Mesenchymal stem cell (in vitro differentiated cells and primary cell): ENCODE measurements around the gene MRC2.
A peak's percentile ranks its signal among the peaks of the same experiment; 100 is the strongest.

Experiments
- DNase-seq: peaks from one replicate; pipeline ENCODE4 v3.0.0-alpha.2; 2013
- H2AFZ ChIP-seq: one replicate; pipeline ENCODE4 v1.6.1; 2013; ENCODE audit warnings: low read depth, mild to moderate bottlenecking, control low read depth, inconsistent platforms, low read length, moderate library complexity
- H2AK5ac ChIP-seq: 2 replicates; pipeline ENCODE4 v1.6.1; 2013; ENCODE audit warnings: low read length, moderate library complexity, mild to moderate bottlenecking, inconsistent platforms; ENCODE audit not compliant: severe bottlenecking
- H2BK120ac ChIP-seq: one replicate; pipeline ENCODE4 v1.6.1; 2013; ENCODE audit warnings: low read depth, mild to moderate bottlenecking, inconsistent platforms, low read length, moderate library complexity
- H2BK12ac ChIP-seq, 2 experiments: one replicate each; pipeline ENCODE4 v1.6.1; 2013; ENCODE audit warnings: inconsistent platforms in 2 of 2, low read length in 2 of 2, mild to moderate bottlenecking in 2 of 2, moderate library complexity in 2 of 2, control low read depth in 1 of 2
- H2BK15ac ChIP-seq: one replicate; pipeline ENCODE4 v1.6.1; 2013; ENCODE audit warnings: mild to moderate bottlenecking, low read depth, inconsistent platforms; ENCODE audit not compliant: poor library complexity, severe bottlenecking
- H2BK5ac ChIP-seq: 2 replicates; pipeline ENCODE4 v1.6.1; 2013; ENCODE audit warnings: low read depth, mild to moderate bottlenecking, low read length, control low read depth, inconsistent platforms; ENCODE audit not compliant: poor library complexity, severe bottlenecking
- H3K14ac ChIP-seq, 2 experiments: one replicate each; pipeline ENCODE4 v1.6.1; 2013; ENCODE audit warnings: inconsistent platforms in 2 of 2, low read length in 2 of 2, control low read depth in 1 of 2, mild to moderate bottlenecking in 1 of 2, moderate library complexity in 1 of 2
- H3K18ac ChIP-seq, 2 experiments: one replicate each; pipeline ENCODE4 v1.6.1; 2013; ENCODE audit warnings: inconsistent platforms in 2 of 2, low read length in 2 of 2, control low read depth in 1 of 2, low read depth in 1 of 2, mild to moderate bottlenecking in 1 of 2
- H3K23ac ChIP-seq, 2 experiments: one replicate each; pipeline ENCODE4 v1.6.1; 2013; ENCODE audit warnings: inconsistent platforms in 2 of 2, low read length in 2 of 2, mild to moderate bottlenecking in 2 of 2, moderate library complexity in 2 of 2, control low read depth in 1 of 2
- H3K27ac ChIP-seq: 2 replicates; pipeline ENCODE4 v1.5.1; 2013; ENCODE audit warnings: mild to moderate bottlenecking, moderate library complexity, low read length, control low read depth, inconsistent platforms; ENCODE audit not compliant: poor library complexity, severe bottlenecking
- H3K27me3 ChIP-seq, 2 experiments: 2 replicates each; pipeline versions ENCODE4 v1.6.1 to v1.7.0; 2013; ENCODE audit warnings: low read length in 2 of 2, mild to moderate bottlenecking in 2 of 2, moderate library complexity in 2 of 2, control low read depth in 1 of 2, inconsistent platforms in 1 of 2; ENCODE audit not compliant: control insufficient read depth in 1 of 2, insufficient read depth in 1 of 2
- H3K36me3 ChIP-seq, 2 experiments: 2 replicates each; pipeline versions ENCODE4 v1.6.1 to v1.7.0; 2013; ENCODE audit warnings: low read length in 2 of 2, control low read depth in 1 of 2, inconsistent platforms in 1 of 2, low read depth in 1 of 2, mild to moderate bottlenecking in 1 of 2; ENCODE audit not compliant: insufficient read depth in 2 of 2, control insufficient read depth in 1 of 2
- H3K4ac ChIP-seq, 2 experiments: one replicate each; pipeline ENCODE4 v1.6.1; 2013; ENCODE audit warnings: inconsistent platforms in 2 of 2, low read length in 2 of 2, mild to moderate bottlenecking in 2 of 2, moderate library complexity in 2 of 2, control low read depth in 1 of 2, low read depth in 1 of 2
- H3K4me1 ChIP-seq: 2 replicates; pipeline ENCODE4 v1.6.1; 2013; ENCODE audit warnings: low read depth, low read length, control low read depth; ENCODE audit not compliant: control insufficient read depth, insufficient read depth
- H3K4me2 ChIP-seq: 2 replicates; pipeline ENCODE4 v1.6.1; 2013; ENCODE audit warnings: low read length, mild to moderate bottlenecking, inconsistent platforms; ENCODE audit not compliant: poor library complexity, severe bottlenecking
- H3K4me3 ChIP-seq, 2 experiments: 2 replicates each; pipeline versions ENCODE4 v1.5.1 to v1.7.0; 2013; ENCODE audit warnings: low read length in 2 of 2, mild to moderate bottlenecking in 2 of 2, control low read depth in 1 of 2, low read depth in 1 of 2; ENCODE audit not compliant: insufficient read depth in 1 of 2
- H3K79me1 ChIP-seq: replicated peaks from 2 replicates; pipeline ENCODE4 v1.6.1; 2013; ENCODE audit warnings: mild to moderate bottlenecking, control low read depth, low read length, inconsistent platforms; ENCODE audit not compliant: poor library complexity, severe bottlenecking
- H3K9ac ChIP-seq: 2 replicates; pipeline ENCODE4 v1.7.0; 2013; ENCODE audit warnings: mild to moderate bottlenecking, low read length, moderate library complexity
- H3K9me3 ChIP-seq: 2 replicates; pipeline ENCODE4 v1.7.0; 2013; ENCODE audit warnings: mild to moderate bottlenecking, low read length; ENCODE audit not compliant: control insufficient read depth
- H4K8ac ChIP-seq: one replicate; pipeline ENCODE4 v1.6.1; 2013; ENCODE audit warnings: inconsistent platforms, mild to moderate bottlenecking, low read length, moderate library complexity
- H4K91ac ChIP-seq: one replicate; pipeline ENCODE4 v1.6.1; 2013; ENCODE audit warnings: mild to moderate bottlenecking, low read length, inconsistent platforms
- WGBS: methylation state at CpG from one replicate; pipeline ENCODE4 v1.1.7; 2013; ENCODE audit warnings: mixed read lengths; 5-methylcytosine and 5-hydroxymethylcytosine counted together

MRC2 gene

GRCh38 chr17:62687997-62688396 lies 60.5 kb downstream of the MRC2 start:
- H3K4me2 ChIP-seq: no peak overlapping the region
- H2BK12ac ChIP-seq: no peak overlapping the region
- H2BK5ac ChIP-seq: no peak overlapping the region
- H4K91ac ChIP-seq: no peak overlapping the region
- H3K9ac ChIP-seq: no peak overlapping the region
- H3K4me3 ChIP-seq: peak overlapping the region in 1 of 2 experiments; percentile 0
- no peak overlapping the region for H2BK15ac ChIP-seq
- 97% methylated on average over 3 of the region's 4 CpGs for WGBS
- H2AK5ac ChIP-seq: no peak overlapping the region
- H3K79me1 ChIP-seq: peaks cover 13% of the 10 kb centered on the region
- H3K27ac ChIP-seq: no peak overlapping the region
- no peak overlapping the region for H4K8ac ChIP-seq
- DNase-seq: no peak
- no peak overlapping the region for H3K18ac ChIP-seq
- H3K36me3 ChIP-seq: peaks cover 72 to 78% of the 10 kb centered on the region in 2 experiments
- no peaks in the 10 kb centered on the region for H3K9me3 ChIP-seq
- H3K23ac ChIP-seq: no peak overlapping the region
- no peak overlapping the region for H3K4ac ChIP-seq
- H3K27me3 ChIP-seq: no peaks in the 10 kb centered on the region
- no peak overlapping the region for H2BK120ac ChIP-seq
- no peak overlapping the region for H2AFZ ChIP-seq
- H3K14ac ChIP-seq: no peak overlapping the region
- peaks cover 3% of the 10 kb centered on the region for H3K4me1 ChIP-seq

GRCh38 chr17:62688398-62689160 lies 61.1 kb downstream of the MRC2 start:
- Histone ChIP-seq H4K91ac (no peak overlapping the region), H3K79me1 (peaks cover 13% of the 10 kb centered on the region), H3K9ac (no peak overlapping the region), H3K18ac (no peak overlapping the region), H2AK5ac (no peak overlapping the region), H3K27ac (no peak overlapping the region), H3K4me3 (peak overlapping the region in 1 of 2 experiments; percentile 0), H4K8ac (no peak overlapping the region), H3K14ac (no peak overlapping the region), H3K23ac (no peak overlapping the region), H2AFZ (no peak overlapping the region), H3K27me3 (no peaks in the 10 kb centered on the region), H2BK120ac (no peak overlapping the region), H2BK12ac (no peak overlapping the region), H3K9me3 (no peaks in the 10 kb centered on the region), H3K4ac (no peak overlapping the region), H2BK15ac (no peak overlapping the region), H2BK5ac (peak overlapping the region; percentile 20), H3K36me3 (peaks cover 74 to 77% of the 10 kb centered on the region in 2 experiments), H3K4me2 (no peak overlapping the region), H3K4me1 (peaks cover 3% of the 10 kb centered on the region)
- no peak for DNase-seq
- 97% methylated on average over 11 of the region's 11 CpGs for WGBS

GRCh38 chr17:62689441-62690167 lies 62.1 kb downstream of the MRC2 start:
- H3K9me3 ChIP-seq: no peaks in the 10 kb centered on the region
- H4K91ac ChIP-seq: peak overlapping the region; percentile 28
- no peak overlapping the region for H3K27ac ChIP-seq
- no peak overlapping the region for H3K4me3 ChIP-seq
- 89% methylated on average over 28 of the region's 37 CpGs for WGBS
- H3K18ac ChIP-seq: no peak overlapping the region
- no peak overlapping the region for H2AK5ac ChIP-seq
- peaks cover 68 to 80% of the 10 kb centered on the region in 2 experiments for H3K36me3 ChIP-seq
- no peak overlapping the region for H2BK12ac ChIP-seq
- H2BK5ac ChIP-seq: no peak overlapping the region
- peaks cover 3% of the 10 kb centered on the region for H3K4me1 ChIP-seq
- H2BK120ac ChIP-seq: no peak overlapping the region
- H3K23ac ChIP-seq: no peak overlapping the region
- peaks cover 13% of the 10 kb centered on the region for H3K79me1 ChIP-seq
- H2AFZ ChIP-seq: no peak overlapping the region
- H3K14ac ChIP-seq: no peak overlapping the region
- no peak overlapping the region for H3K9ac ChIP-seq
- H3K4me2 ChIP-seq: no peak overlapping the region
- no peak overlapping the region for H4K8ac ChIP-seq
- H3K4ac ChIP-seq: no peak overlapping the region
- H3K27me3 ChIP-seq: no peaks in the 10 kb centered on the region
- H2BK15ac ChIP-seq: no peak overlapping the region
- no peak for DNase-seq

GRCh38 chr17:62690168-62690897 lies 62.9 kb downstream of the MRC2 start:
- no peak overlapping the region for H3K9ac ChIP-seq
- peaks cover 3% of the 10 kb centered on the region for H3K4me1 ChIP-seq
- no peak overlapping the region for H3K14ac ChIP-seq
- 92% methylated on average over 19 of the region's 19 CpGs for WGBS
- no peak overlapping the region for H3K4ac ChIP-seq
- no peaks in the 10 kb centered on the region for H3K27me3 ChIP-seq
- no peak overlapping the region for H2BK12ac ChIP-seq
- DNase-seq: no peak
- no peak overlapping the region for H4K91ac ChIP-seq
- H2BK120ac ChIP-seq: no peak overlapping the region
- H4K8ac ChIP-seq: no peak overlapping the region
- no peak overlapping the region for H2AFZ ChIP-seq
- H2AK5ac ChIP-seq: no peak overlapping the region
- H3K36me3 ChIP-seq: peaks cover 61 to 76% of the 10 kb centered on the region in 2 experiments
- no peak overlapping the region for H2BK5ac ChIP-seq
- H3K27ac ChIP-seq: no peak overlapping the region
- H3K79me1 ChIP-seq: peaks cover 13% of the 10 kb centered on the region
- H3K4me3 ChIP-seq: no peak overlapping the region
- H3K18ac ChIP-seq: no peak overlapping the region
- no peak overlapping the region for H2BK15ac ChIP-seq
- no peak overlapping the region for H3K23ac ChIP-seq
- no peaks in the 10 kb centered on the region for H3K9me3 ChIP-seq
- H3K4me2 ChIP-seq: no peak overlapping the region
